HL-60/S4 (cell line): ENCODE results near the gene RNF217.
"Not testable (repeated sequence)": the region's sequence is repeated elsewhere in the genome, so short reads cannot be mapped to it uniquely, and the experiment has no call there.

Experiments
- in situ Hi-C: fragments of 300-500 bp; cut with MboI; formaldehyde crosslinking; loops from 2 replicates; pipeline ENCODE4 v1.14.3; 2022; ENCODE audit warnings: low sequenced_read_pairs

RNF217 gene

GRCh38 chr6:125121894-125122293 lies 159.7 kb downstream of the RNF217 start:
- in situ Hi-C loops: no loop called here

DNA sequence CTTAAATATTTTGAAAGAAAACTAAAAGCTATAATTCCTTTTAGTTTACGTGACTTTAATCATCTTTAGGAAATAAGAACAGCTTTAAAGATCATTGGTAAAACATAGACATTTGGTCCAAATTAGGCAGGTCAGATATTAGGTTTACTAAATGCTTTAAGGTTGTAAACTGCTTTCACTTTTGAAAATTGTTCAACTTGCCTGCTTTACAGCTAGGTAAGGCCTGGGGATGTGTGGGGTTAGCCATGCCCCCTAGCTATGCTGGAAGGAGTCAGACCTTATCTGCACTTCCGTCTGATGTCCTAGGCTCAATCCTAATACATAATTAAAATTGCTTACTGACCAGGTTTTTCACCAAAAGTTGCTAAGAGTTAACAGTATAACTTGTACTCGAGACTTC lies 160.8 kb downstream of the RNF217 start:
- in situ Hi-C loops: no loop called here

GRCh38 chr6:125123468-125124048 lies 161.3 kb downstream of the RNF217 start:
- in situ Hi-C loops: no loop called here

- in situ Hi-C loops: no loop called here
Observed at GRCh38 chr6:125124049-125124669, 161.9 kb downstream of the RNF217 start.

DNA sequence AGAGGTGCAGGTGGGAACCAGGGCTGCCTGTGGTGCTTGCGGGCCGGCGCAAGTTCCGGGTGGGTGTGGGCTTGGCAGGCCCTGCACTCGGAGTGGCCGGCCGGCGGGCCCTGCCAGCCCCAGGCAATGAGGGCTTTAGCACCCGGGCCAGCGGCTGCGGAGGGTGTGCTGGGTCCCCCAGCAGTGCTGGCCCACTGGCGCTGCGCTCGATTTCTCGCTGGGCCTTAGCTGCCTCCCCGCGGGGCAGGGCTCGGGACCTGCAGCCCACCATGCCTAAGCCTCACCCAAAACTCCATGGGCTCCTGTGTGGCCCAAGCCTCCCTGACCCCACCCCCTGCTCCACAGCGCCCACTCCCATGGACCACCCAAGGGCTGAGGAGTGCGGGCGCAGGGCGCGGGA lies 163.6 kb downstream of the RNF217 start:
- in situ Hi-C loops: not testable (repeated sequence)

- in situ Hi-C loops: no loop called here
Observed at GRCh38 chr6:125129354-125129753, 167.1 kb downstream of the RNF217 start.

DNA sequence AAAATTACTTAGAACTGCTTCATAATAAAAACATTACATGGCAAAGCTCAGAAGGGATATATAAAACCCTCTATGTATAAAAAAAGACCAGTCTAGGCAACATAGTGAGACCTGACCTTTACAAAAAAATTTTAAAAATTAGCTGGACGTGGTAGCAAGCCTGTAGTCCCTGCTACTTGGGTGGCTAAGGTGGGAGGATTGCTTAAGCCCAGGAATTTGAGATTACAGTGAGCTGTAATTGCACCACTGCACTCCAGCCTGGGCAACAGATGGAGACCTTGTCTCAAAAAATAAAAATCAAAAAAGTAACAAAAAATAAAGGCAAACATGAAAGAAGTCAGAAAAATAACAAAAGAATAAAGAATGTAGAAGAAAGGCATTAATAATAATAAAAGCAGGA lies 169.8 kb downstream of the RNF217 start:
- in situ Hi-C loops: no loop called here

GRCh38 chr6:125136378-125136777 lies 174.1 kb downstream of the RNF217 start:
- in situ Hi-C loops: no loop called here

DNA sequence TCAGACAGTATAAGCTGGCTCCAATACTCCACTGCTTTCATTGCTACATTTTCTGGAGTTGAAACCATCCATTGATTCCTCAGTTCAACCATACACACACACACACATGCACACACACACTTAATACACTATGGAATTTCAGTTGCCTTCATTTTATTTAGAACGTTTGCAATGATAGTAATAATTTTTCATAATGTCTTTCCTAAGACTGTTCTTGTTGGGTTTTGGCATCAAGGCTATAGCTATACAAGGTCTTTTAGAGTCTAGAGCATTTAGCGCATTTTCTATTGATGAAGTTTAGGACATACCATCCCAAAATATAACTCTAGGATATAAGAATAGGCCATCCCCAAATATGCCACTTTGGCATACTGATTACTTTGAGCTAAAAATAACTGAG lies 175.8 kb downstream of the RNF217 start:
- in situ Hi-C loops: no loop called here

DNA sequence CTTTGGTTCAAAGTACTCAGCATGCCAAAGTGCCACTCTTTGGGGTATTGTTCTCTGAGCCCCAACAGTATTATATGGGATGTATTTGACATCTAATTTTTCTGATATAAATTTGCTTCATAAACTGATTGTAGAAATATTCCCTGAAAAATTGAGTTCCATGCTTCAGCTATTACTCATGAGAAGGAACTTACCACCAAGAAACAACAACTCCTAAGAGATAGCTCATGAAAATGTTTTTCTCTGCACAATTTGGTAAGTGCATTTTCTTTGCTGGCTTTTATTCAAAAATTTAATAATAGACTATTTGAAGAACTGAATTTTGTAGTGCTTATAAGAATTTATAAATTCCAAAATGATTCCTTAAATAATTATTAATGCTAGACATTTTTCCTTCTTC lies 178.6 kb downstream of the RNF217 start:
- in situ Hi-C loops: no loop called here
